ENCODE measurements around the gene MYO3B. TPM values are rescaled to one million over a fixed set of nuclear protein-coding genes. Genes with fewer than 3 reads are reported as not detected.
A peak's percentile ranks its signal among the peaks of the same experiment; 100 is the strongest.

Gene MYO3B
- total RNA-seq (2014; rRNA removed; shearing (Covaris generic)) = not detected in 2 replicates
- polyA plus RNA-seq (2015; cell fraction: cytosol; rRNA removed) = 0.05 TPM in 1 of 2 replicates, not detected in the other
- polyA plus RNA-seq (2015; cell fraction: nucleus; rRNA removed) = not detected in 2 replicates

- DNase-seq (ENCODE audit: low read depth) = peak; percentile 33
These were observed at the start of gene MYO3B for GRCh38 chr2:170177950-170178781. MYO3B (plus strand) TSS chr2:170178147; CDS start chr2:170178288, 141 bp downstream.

- no peak for DNase-seq (ENCODE audit: low read depth)
These were observed 38.5 kb upstream of the MYO3B start for GRCh38 chr2:170139276-170139967.

GRCh38 chr2:170140561-170140960 lies 37.4 kb upstream of the MYO3B start:
- DNase-seq (ENCODE audit: low read depth) = no peak

GRCh38 chr2:170141865-170142264 lies 36.1 kb upstream of the MYO3B start:
- DNase-seq (ENCODE audit: low read depth) = no peak

GRCh38 chr2:170142502-170142901 lies 35.4 kb upstream of the MYO3B start:
- no peak for DNase-seq (ENCODE audit: low read depth)

- DNase-seq (ENCODE audit: low read depth) = no peak
These were observed 34.8 kb upstream of the MYO3B start for GRCh38 chr2:170143045-170143717.

- no peak for DNase-seq (ENCODE audit: low read depth)
These were observed 33.2 kb upstream of the MYO3B start for GRCh38 chr2:170144761-170145160.

GRCh38 chr2:170145191-170145590 lies 32.8 kb upstream of the MYO3B start:
- no peak for DNase-seq (ENCODE audit: low read depth)

- no peak for DNase-seq (ENCODE audit: low read depth)
These were observed 32.1 kb upstream of the MYO3B start for GRCh38 chr2:170145675-170146432.

- DNase-seq (ENCODE audit: low read depth) = no peak
These were observed 31.2 kb upstream of the MYO3B start for GRCh38 chr2:170146784-170147183.

- DNase-seq (ENCODE audit: low read depth) = no peak
These were observed 30.4 kb upstream of the MYO3B start for GRCh38 chr2:170147576-170147975.

- no peak for DNase-seq (ENCODE audit: low read depth)
These were observed 29.8 kb upstream of the MYO3B start for GRCh38 chr2:170148161-170148560.

GRCh38 chr2:170152421-170152820 lies 25.5 kb upstream of the MYO3B start:
- no peak for DNase-seq (ENCODE audit: low read depth)

GRCh38 chr2:170155022-170155722 lies 22.8 kb upstream of the MYO3B start:
- DNase-seq (ENCODE audit: low read depth) = peak; percentile 78

- DNase-seq (ENCODE audit: low read depth) = no peak
These were observed 22.2 kb upstream of the MYO3B start for GRCh38 chr2:170155723-170156253.

- no peak for DNase-seq (ENCODE audit: low read depth)
These were observed 21.4 kb upstream of the MYO3B start for GRCh38 chr2:170156592-170156991.

- DNase-seq (ENCODE audit: low read depth) = peak; percentile 75
These were observed 20.8 kb upstream of the MYO3B start for GRCh38 chr2:170157025-170157684.

GRCh38 chr2:170159060-170159459 lies 18.9 kb upstream of the MYO3B start:
- DNase-seq (ENCODE audit: low read depth) = no peak

GRCh38 chr2:170161516-170162270 lies 16.3 kb upstream of the MYO3B start:
- DNase-seq (ENCODE audit: low read depth) = no peak
